IMR-90 (cell line): ENCODE data around the gene DGKZ. TPM values are rescaled to one million over a fixed set of nuclear protein-coding genes. Genes with fewer than 3 reads are reported as not detected.

ENCODE experiments used
- ATAC-seq: fragments of 200-7000 bp; cut with Tn5 transposase; 2 replicates; pipeline ENCODE4 v1.9.1; 2020; ENCODE audit warnings: low read depth, mild to moderate bottlenecking, moderate library complexity
- BruUV-seq: library from RNA; stranded (reverse); fragments of 400-500 nt; replicated peaks from 2 replicates; lab custom pipeline; 2021; lab: Mats Ljungman, UMichigan
- CTCF ChIA-PET: fragments of 300-600 bp; formaldehyde crosslinking; extraction: SDS; loops from one replicate; lab custom pipeline; 2021; ENCODE audit warnings: antibody characterized with exemption; lab: Yijun Ruan, JAX
- POLR2A ChIA-PET: fragments of 300-600 bp; sonication (Branson Sonifier 250); formaldehyde crosslinking; loops from one replicate; lab custom pipeline; 2022; ENCODE audit warnings: antibody characterized with exemption; ENCODE audit not compliant: unreplicated experiment; lab: Charles Lee
- DNase-seq: peaks from one replicate; pipeline ENCODE4 v3.0.0; 2013
- H2AFZ ChIP-seq: replicated peaks from 2 replicates; pipeline ENCODE3; 2013; ENCODE audit warnings: low read length, mild to moderate bottlenecking; ENCODE audit not compliant: poor library complexity
- H2AK5ac ChIP-seq: 2 replicates; pipeline ENCODE4 v1.6.1; 2013; ENCODE audit warnings: low read depth, low read length, inconsistent platforms
- H2AK9ac ChIP-seq: replicated peaks from 2 replicates; pipeline ENCODE3; 2013; ENCODE audit warnings: mild to moderate bottlenecking, low read depth, low read length, moderate library complexity; ENCODE audit not compliant: poor library complexity
- H2BK120ac ChIP-seq: 2 replicates; pipeline ENCODE4 v1.6.1; 2013; ENCODE audit warnings: low read depth, low read length, inconsistent platforms
- H2BK15ac ChIP-seq: 3 replicates; pipeline ENCODE4 v1.6.1; 2013; ENCODE audit warnings: low read depth, low read length, inconsistent platforms
- H2BK20ac ChIP-seq: 2 replicates; pipeline ENCODE4 v1.6.1; 2013; ENCODE audit warnings: low read depth, mild to moderate bottlenecking, inconsistent platforms, low read length, moderate library complexity
- H2BK5ac ChIP-seq: 2 replicates; pipeline ENCODE4 v1.6.1; 2013; ENCODE audit warnings: mild to moderate bottlenecking, low read depth, low read length, inconsistent platforms; ENCODE audit not compliant: poor library complexity, severe bottlenecking
- H3K14ac ChIP-seq: replicated peaks from 2 replicates; pipeline ENCODE4 v1.6.1; 2013; ENCODE audit warnings: low read depth, low read length, inconsistent platforms
- H3K18ac ChIP-seq: 2 replicates; pipeline ENCODE4 v1.6.1; 2013; ENCODE audit warnings: low read depth, low read length, control low read depth
- H3K23ac ChIP-seq: 2 replicates; pipeline ENCODE4 v1.6.1; 2013; ENCODE audit warnings: low read depth, low read length, inconsistent platforms
- H3K27ac ChIP-seq: 2 replicates; pipeline ENCODE4 v1.5.1; 2013; ENCODE audit warnings: mild to moderate bottlenecking, control low read depth, low read length; ENCODE audit not compliant: insufficient read depth
- H3K27me3 ChIP-seq: 2 replicates; pipeline ENCODE4 v1.6.1; 2013; ENCODE audit warnings: low read length; ENCODE audit not compliant: control insufficient read depth, insufficient read depth
- H3K36me3 ChIP-seq: 2 replicates; pipeline ENCODE4 v1.6.1; 2013; ENCODE audit warnings: low read length, mixed read lengths; ENCODE audit not compliant: control insufficient read depth, insufficient read depth
- H3K4ac ChIP-seq: 2 replicates; pipeline ENCODE4 v1.6.1; 2013; ENCODE audit warnings: low read depth, low read length, inconsistent platforms
- H3K4me1 ChIP-seq: 2 replicates; pipeline ENCODE4 v1.6.1; 2013; ENCODE audit warnings: low read length, mixed read lengths; ENCODE audit not compliant: control insufficient read depth, insufficient read depth
- H3K4me2 ChIP-seq: 2 replicates; pipeline ENCODE4 v1.6.1; 2013; ENCODE audit warnings: low read depth, mild to moderate bottlenecking, control low read depth, low read length, moderate library complexity
- H3K4me3 ChIP-seq: 2 replicates; pipeline ENCODE4 v1.5.1; 2013; ENCODE audit warnings: low read depth, mild to moderate bottlenecking, control low read depth, low read length, moderate library complexity; ENCODE audit not compliant: insufficient read depth
- H3K56ac ChIP-seq: 2 replicates; pipeline ENCODE4 v1.6.1; 2013; ENCODE audit warnings: low read length, inconsistent platforms; ENCODE audit not compliant: insufficient read depth; ENCODE audit errors: extremely low read depth
- H3K79me1 ChIP-seq, 2 experiments: 2 replicates each; pipeline ENCODE4 v1.6.1; 2013; ENCODE audit warnings: low read length in 2 of 2, inconsistent platforms in 1 of 2, low read depth in 1 of 2
- H3K9ac ChIP-seq: 2 replicates; pipeline ENCODE4 v1.6.1; 2013; ENCODE audit warnings: low read depth, low read length, control low read depth
- H3K9me1 ChIP-seq: 2 replicates; pipeline ENCODE4 v1.6.1; 2013; ENCODE audit warnings: low read length, inconsistent platforms; ENCODE audit not compliant: insufficient read depth
- H3K9me3 ChIP-seq: 2 replicates; pipeline ENCODE4 v1.6.1; 2013; ENCODE audit warnings: low read length; ENCODE audit not compliant: control insufficient read depth, insufficient read depth
- H4K20me1 ChIP-seq: 2 replicates; pipeline ENCODE4 v1.6.1; 2013; ENCODE audit warnings: low read length, inconsistent platforms; ENCODE audit not compliant: insufficient read depth
- H4K5ac ChIP-seq: 2 replicates; pipeline ENCODE4 v1.6.1; 2013; ENCODE audit warnings: mild to moderate bottlenecking, low read depth, low read length, control low read depth
- H4K8ac ChIP-seq, 2 experiments: 2 replicates each; pipeline ENCODE4 v1.6.1; 2013; ENCODE audit warnings: low read depth in 2 of 2, low read length in 2 of 2, control low read depth in 1 of 2, inconsistent platforms in 1 of 2
- H4K91ac ChIP-seq: 2 replicates; pipeline ENCODE4 v1.6.1; 2013; ENCODE audit warnings: low read depth, low read length, inconsistent platforms; ENCODE audit not compliant: insufficient read depth
- CEBPB ChIP-seq: IDR thresholded peaks from 2 replicates; pipeline ENCODE4 v1.6.1; 2012; ENCODE audit warnings: low read depth, low read length, improper control_type of control experiment
- FOS ChIP-seq: fragments of 150-350 bp; IDR thresholded peaks from 2 replicates; pipeline ENCODE4 v1.6.1; 2016; ENCODE audit warnings: low read depth, low read length
- MXI1 ChIP-seq: IDR thresholded peaks from 2 replicates; pipeline ENCODE4 v1.6.1; 2012; ENCODE audit warnings: low read depth, mild to moderate bottlenecking, low read length, moderate library complexity, borderline replicate concordance
- SMC3 ChIP-seq: fragments of 150-350 bp; IDR thresholded peaks from 2 replicates; pipeline ENCODE4 v1.6.1; 2016; ENCODE audit warnings: low read depth, mild to moderate bottlenecking, antibody characterized with exemption, low read length, moderate library complexity
- USF2 ChIP-seq: fragments of 150-350 bp; IDR thresholded peaks from 2 replicates; pipeline ENCODE4 v1.6.1; 2017; ENCODE audit warnings: mild to moderate bottlenecking, antibody characterized with exemption, low read length, low read depth
- WGBS, 2 experiments: methylation state at CpG; one replicate each; pipeline versions ENCODE4 v1.1.5 to v1.1.7; 2013; ENCODE audit warnings: missing lambda C conversion rate in 2 of 2; ENCODE audit not compliant: insufficient read length in 1 of 2; ENCODE audit errors: extremely low coverage in 2 of 2; 5-methylcytosine and 5-hydroxymethylcytosine counted together
- dilution Hi-C: fragments of 300-500 bp; cut with HindIII; formaldehyde crosslinking; loops from one replicate; pipeline ENCODE4 v1.14.3; 2018; ENCODE audit warnings: low sequenced_read_pairs; ENCODE audit not compliant: unreplicated experiment
- in situ Hi-C: fragments of 300-500 bp; cut with MboI; formaldehyde crosslinking; loops from 3 replicates; pipeline ENCODE4 v1.14.3; 2019; ENCODE audit warnings: low sequenced_read_pairs, inconsistent platforms, mixed read lengths
- intact Hi-C: fragments of 100-400 bp; cut with micrococcal nuclease; formaldehyde crosslinking; loops from 2 replicates; pipeline ENCODE4 v1.10.0; 2022
- polyA plus RNA-seq, 3 experiments: library from polyadenylated mRNA; depleted of rRNA; stranded (reverse); fragments of >200 nt; gene quantifications; 2 replicates each; pipeline ENCODE4 v1.2.3, GENCODE V29; 2012; ENCODE audit warnings: low replicate concordance in 1 of 3
- total RNA-seq: library from RNA; depleted of rRNA; stranded (reverse); fragments of >200 nt; gene quantifications from 2 replicates; pipeline ENCODE4 v1.2.3, GENCODE V29; 2012
- TF ChIP-seq, protein P1 (sequence below): fragments of 150-350 bp; IDR thresholded peaks from 2 replicates; pipeline ENCODE4 v1.6.1; 2016; ENCODE audit warnings: low read depth, mild to moderate bottlenecking, low read length, moderate library complexity, borderline replicate concordance

The DGKZ gene
- total and polyA plus RNA-seq, 2 of the 4 experiments (the other 2 are of a cell fraction): 46.8 to 62.0 TPM

DNA sequence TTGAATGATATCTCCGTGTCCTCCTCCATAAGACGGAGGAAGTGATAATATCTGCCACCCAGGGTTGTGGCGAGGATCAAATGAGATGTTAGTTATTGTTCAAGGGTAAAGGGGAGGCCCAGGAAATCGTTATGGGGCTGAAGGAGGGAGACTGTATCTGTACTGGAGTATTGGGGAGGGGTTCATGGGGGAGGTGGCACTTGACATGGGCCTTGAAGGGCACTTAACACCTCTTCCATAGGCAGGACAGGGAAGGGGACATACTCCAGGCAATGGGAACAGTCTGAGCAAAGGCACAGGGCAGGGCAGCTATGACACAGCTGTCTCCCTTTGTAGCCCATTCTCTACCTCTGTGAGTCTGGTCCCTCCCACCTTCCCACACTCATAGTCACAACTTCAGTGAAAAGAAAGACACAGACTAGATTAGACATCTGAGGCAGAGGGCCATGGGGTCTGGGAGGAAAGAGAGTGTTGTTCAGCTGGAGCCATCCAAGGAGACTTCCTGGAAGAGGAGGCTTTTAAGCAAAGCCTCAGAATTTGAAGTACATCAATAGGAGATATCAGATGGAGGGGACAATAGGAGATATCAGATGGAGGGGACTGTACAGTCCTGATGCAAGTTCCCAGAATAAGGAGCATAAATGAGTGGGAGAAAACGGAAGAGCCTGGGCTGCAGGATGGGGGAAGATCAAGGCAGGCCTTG, 15.8 kb upstream of the DGKZ start:
- H2BK15ac ChIP-seq: no peak overlapping the region
- ChIA-PET POLR2A (no interaction called here), CTCF (no interaction called here)
- no peaks in the 10 kb centered on the region for H3K4me1 ChIP-seq
- H3K23ac ChIP-seq: no peak overlapping the region
- intact Hi-C loops: no loop called here
- H2AK9ac ChIP-seq: no peak overlapping the region
- dilution Hi-C loops: no loop called here
- in situ Hi-C loops: no loop called here
- no peak overlapping the region for H3K27ac ChIP-seq
- no peak overlapping the region for H3K4me3 ChIP-seq
- 53% methylated on average over 3 of the region's 5 CpGs; no CpG with 5 or more reads in 1 of the 2 experiments for WGBS, 2 experiments
- no peak overlapping the region for H2AFZ ChIP-seq
- no peaks in the 10 kb centered on the region for H3K36me3 ChIP-seq
- no peak for DNase-seq
- no peak overlapping the region for H2AK5ac ChIP-seq
- no peak overlapping the region for H3K9ac ChIP-seq
- TF ChIP-seq FOS: no peak
- TF ChIP-seq MXI1: no peak
- TF ChIP-seq CEBPB: no peak
- TF ChIP-seq, protein P1, sequence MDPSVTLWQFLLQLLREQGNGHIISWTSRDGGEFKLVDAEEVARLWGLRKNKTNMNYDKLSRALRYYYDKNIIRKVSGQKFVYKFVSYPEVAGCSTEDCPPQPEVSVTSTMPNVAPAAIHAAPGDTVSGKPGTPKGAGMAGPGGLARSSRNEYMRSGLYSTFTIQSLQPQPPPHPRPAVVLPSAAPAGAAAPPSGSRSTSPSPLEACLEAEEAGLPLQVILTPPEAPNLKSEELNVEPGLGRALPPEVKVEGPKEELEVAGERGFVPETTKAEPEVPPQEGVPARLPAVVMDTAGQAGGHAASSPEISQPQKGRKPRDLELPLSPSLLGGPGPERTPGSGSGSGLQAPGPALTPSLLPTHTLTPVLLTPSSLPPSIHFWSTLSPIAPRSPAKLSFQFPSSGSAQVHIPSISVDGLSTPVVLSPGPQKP: no peak
- TF ChIP-seq USF2: no peak
- TF ChIP-seq SMC3: no peak
- H2BK20ac ChIP-seq: no peak overlapping the region
- H2BK5ac ChIP-seq: no peak overlapping the region
- no peak overlapping the region for H3K4me2 ChIP-seq
- no peak overlapping the region for H4K8ac ChIP-seq
- no peak overlapping the region for H3K56ac ChIP-seq
- no peaks in the 10 kb centered on the region for H4K20me1 ChIP-seq
- no peak for ATAC-seq
- H3K4ac ChIP-seq: no peak overlapping the region
- H3K9me1 ChIP-seq: peaks cover 2% of the 10 kb centered on the region; the same call in 1 of the 2 replicates
- H2BK120ac ChIP-seq: no peak overlapping the region
- no peak overlapping the region for H3K14ac ChIP-seq
- no peaks in the 10 kb centered on the region for H3K9me3 ChIP-seq
- no peaks in the 10 kb centered on the region for H3K79me1 ChIP-seq
- no peak overlapping the region for H4K91ac ChIP-seq
- peaks cover 51% of the 10 kb centered on the region for H3K27me3 ChIP-seq
- no peak overlapping the region for H4K5ac ChIP-seq
- BruUV-seq: no TSS peak
- H3K18ac ChIP-seq: no peak overlapping the region
